Kidney epithelial cell (primary cell): Measurements from ENCODE around the gene CSHL1. TPM values are rescaled to one million over a fixed set of nuclear protein-coding genes. Genes with fewer than 3 reads are reported as not detected.

ENCODE experiments used
- DNase-seq: peaks from one replicate; pipeline ENCODE4 v3.0.0-alpha.2; 2010; ENCODE audit warnings: low read depth
- H3K27me3 ChIP-seq: 2 replicates; pipeline ENCODE4 v1.6.0; 2011; ENCODE audit warnings: low read length; ENCODE audit not compliant: control insufficient read depth, insufficient read depth
- H3K36me3 ChIP-seq: 2 replicates; pipeline ENCODE4 v1.5.1; 2011; ENCODE audit warnings: low read length; ENCODE audit not compliant: control insufficient read depth, insufficient read depth
- H3K4me3 ChIP-seq: 2 replicates; pipeline ENCODE4 v1.5.1; 2011; ENCODE audit warnings: low read depth, mild to moderate bottlenecking, control low read depth, low read length
- CTCF ChIP-seq: IDR thresholded peaks from 2 replicates; pipeline ENCODE4 v1.5.1; 2011; ENCODE audit warnings: mild to moderate bottlenecking, moderate library complexity, low read length, control low read depth, inconsistent platforms; ENCODE audit not compliant: insufficient read depth, poor library complexity, severe bottlenecking
- total RNA-seq: library from RNA; depleted of rRNA; stranded (reverse); fragments of >200 nt; gene quantifications from 2 replicates; pipeline ENCODE4 v1.2.3, GENCODE V29; 2015

CSHL1 gene
- total RNA-seq, 1 donor from 2014 or later: not detected

DNA sequence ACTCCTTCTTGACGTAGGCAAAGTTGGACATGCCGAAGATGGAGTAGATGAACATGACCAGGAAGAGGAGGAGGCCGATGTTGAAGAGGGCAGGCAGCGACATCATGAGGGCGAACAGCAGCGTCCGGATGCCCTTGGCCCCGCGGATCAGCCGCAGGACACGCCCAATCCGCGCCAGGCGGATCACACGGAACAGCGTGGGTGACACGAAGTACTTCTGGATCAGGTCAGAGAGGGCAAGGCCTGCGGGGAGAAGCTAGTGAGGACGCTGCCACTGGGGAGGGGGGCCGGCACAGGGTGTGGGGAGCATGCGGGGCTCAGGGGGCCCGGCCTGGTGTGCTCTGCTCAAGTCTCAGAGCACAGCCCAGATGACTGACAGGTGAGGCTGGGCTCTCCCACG is 30.7 kb upstream of the CSHL1 start:
- Histone ChIP-seq H3K36me3 (no peaks in the 10 kb centered on the region), H3K4me3 (no peak overlapping the region), H3K27me3 (peaks cover 2% of the 10 kb centered on the region)
- no peak for TF ChIP-seq CTCF
- DNase-seq: no peak

GRCh38 chr17:63941162-63941561 is 30.1 kb upstream of the CSHL1 start:
- no peak for TF ChIP-seq CTCF
- H3K27me3 ChIP-seq: peaks cover 2% of the 10 kb centered on the region
- H3K36me3 ChIP-seq: no peaks in the 10 kb centered on the region
- H3K4me3 ChIP-seq: no peak overlapping the region
- DNase-seq: no peak

DNA sequence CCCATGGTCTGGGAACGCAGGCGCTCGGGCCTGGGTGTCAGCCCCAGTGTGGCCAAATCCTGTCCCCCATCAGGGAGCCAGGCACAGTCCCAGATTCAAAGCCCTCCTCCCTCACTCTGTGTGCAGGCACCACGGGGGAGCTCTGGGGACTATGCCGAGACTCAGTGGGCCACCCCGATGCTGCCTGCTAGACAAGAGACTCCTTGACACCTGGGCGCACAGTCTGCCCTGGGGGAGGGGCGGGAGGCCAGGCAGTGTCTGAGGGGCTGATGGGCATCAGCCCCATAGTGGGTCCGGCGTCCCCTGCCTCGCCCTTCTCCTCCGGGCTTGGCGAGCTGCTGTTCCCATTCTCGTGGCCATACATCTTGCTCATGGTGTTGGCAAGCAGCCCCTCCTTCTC is 29.5 kb upstream of the CSHL1 start:
- Histone ChIP-seq H3K36me3 (no peaks in the 10 kb centered on the region), H3K4me3 (no peak overlapping the region), H3K27me3 (peaks cover 2% of the 10 kb centered on the region)
- no peak for DNase-seq
- TF ChIP-seq CTCF: no peak

DNA sequence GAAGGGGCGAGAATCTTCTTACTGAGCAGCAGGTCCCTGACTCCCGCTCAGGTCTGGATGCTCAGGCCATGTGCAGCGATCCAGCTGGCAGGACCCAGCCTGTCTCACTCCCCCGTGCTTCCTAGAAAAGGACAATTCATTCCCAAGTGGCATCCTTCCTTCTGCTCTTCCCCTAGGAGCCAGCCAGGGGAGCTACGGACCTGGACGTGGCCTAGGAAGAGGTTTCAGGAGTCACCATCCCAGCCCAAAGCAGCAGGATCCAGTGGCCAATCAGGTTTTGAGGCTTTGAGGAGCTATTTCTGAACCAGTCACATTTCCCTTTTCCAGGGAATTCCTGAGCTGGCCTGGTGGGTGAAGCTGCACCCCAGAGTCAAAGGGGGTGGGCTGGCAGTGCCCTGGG is 28.8 kb upstream of the CSHL1 start:
- TF ChIP-seq CTCF: no peak
- Histone ChIP-seq H3K36me3 (no peaks in the 10 kb centered on the region), H3K27me3 (peaks cover 2% of the 10 kb centered on the region), H3K4me3 (no peak overlapping the region)
- no peak for DNase-seq

GRCh38 chr17:63939401-63939800 is 28.3 kb upstream of the CSHL1 start:
- Histone ChIP-seq H3K4me3 (no peak overlapping the region), H3K36me3 (no peaks in the 10 kb centered on the region), H3K27me3 (peaks cover 2% of the 10 kb centered on the region)
- no peak for DNase-seq
- no peak for TF ChIP-seq CTCF

- DNase-seq: no peak
- Histone ChIP-seq H3K36me3 (no peaks in the 10 kb centered on the region), H3K27me3 (peaks cover 4% of the 10 kb centered on the region), H3K4me3 (no peak overlapping the region)
- no peak for TF ChIP-seq CTCF
Observed at GRCh38 chr17:63937920-63938319, 26.9 kb upstream of the CSHL1 start.
